Kidney (tissue), 14 donors: ENCODE measurements around the gene NPHP4. TPM values are rescaled to one million over a fixed set of nuclear protein-coding genes. Genes with fewer than 3 reads are reported as not detected.

ENCODE experiments used
- DNase-seq, 5 donors: peaks; one replicate each; pipeline ENCODE4 v3.0.0-alpha.2; 2013 to 2020
- FAIRE-seq: peaks from 2 replicates; lab custom pipeline; 2012; peaks lifted over from hg19 to GRCh38; lab: Jason Lieb, UNC
- H3K27ac ChIP-seq, 2 donors: one replicate each; pipeline ENCODE4 v1.7.0; 2013; ENCODE audit warnings: low read depth in 2 of 2, low read length in 2 of 2, inconsistent platforms in 1 of 2
- H3K27me3 ChIP-seq: one replicate; pipeline ENCODE4 v1.7.1; 2013; ENCODE audit warnings: low read length, inconsistent platforms; ENCODE audit not compliant: control insufficient read depth, insufficient read depth
- H3K36me3 ChIP-seq, 3 donors: one replicate each; pipeline versions ENCODE4 v1.7.0 to v1.7.1; 2013; ENCODE audit warnings: low read length in 3 of 3, control low read depth in 1 of 3, inconsistent platforms in 1 of 3; ENCODE audit not compliant: insufficient read depth in 3 of 3, control insufficient read depth in 2 of 3
- H3K4me1 ChIP-seq, 3 donors: one replicate each; pipeline versions ENCODE4 v1.7.0 to v1.7.1; 2013; ENCODE audit warnings: low read length in 3 of 3, inconsistent platforms in 1 of 3, low read depth in 1 of 3; ENCODE audit not compliant: control insufficient read depth in 2 of 3, insufficient read depth in 2 of 3
- H3K4me3 ChIP-seq, 3 donors: one replicate each; pipeline versions ENCODE4 v1.7.0 to v1.8.1; 2013; ENCODE audit warnings: low read length in 3 of 3, control low read depth in 1 of 3, inconsistent platforms in 1 of 3
- H3K9ac ChIP-seq, 3 donors: one replicate each; pipeline versions ENCODE4 v1.7.0 to v1.7.1; 2013; ENCODE audit warnings: low read length in 3 of 3, control low read depth in 1 of 3, inconsistent platforms in 1 of 3
- H3K9me3 ChIP-seq, 3 donors: one replicate each; pipeline versions ENCODE4 v1.7.0 to v1.7.1; 2013; ENCODE audit warnings: low read length in 3 of 3, control low read depth in 1 of 3, inconsistent platforms in 1 of 3; ENCODE audit not compliant: control insufficient read depth in 2 of 3, insufficient read depth in 1 of 3
- CTCF ChIP-seq: IDR thresholded peaks from 3 replicates; pipeline ENCODE4 v1.5.1; 2012; ENCODE audit warnings: mild to moderate bottlenecking, moderate library complexity, borderline replicate concordance; ENCODE audit not compliant: insufficient read depth; ENCODE audit errors: extremely low read depth
- intact Hi-C: fragments of 100-400 bp; cut with DNase I; formaldehyde crosslinking; loops from one replicate; pipeline ENCODE4 v1.11.1; 2022
- polyA plus RNA-seq: library from polyadenylated mRNA; stranded (reverse); fragments of 350-450 nt; fragmentation: Illumina TruSeq; extraction: RNeasy Lipid Tissue Mini Kit (QIAGEN cat#74804); gene quantifications from one replicate; pipeline ENCODE4 v1.2.3, GENCODE V29; 2014; ENCODE audit warnings: low read depth, low replicate concordance; ENCODE audit not compliant: insufficient read depth
- total RNA-seq: library from RNA; stranded (reverse); fragmentation: NEBNext Ultra II Directional; extraction: Animal tissue kit (Norgen Biotek cat#: 25700); gene quantifications from one replicate; pipeline ENCODE4 v1.2.1, GENCODE V29; 2021
- donor health status: control.
- donor health status: control.
- donor health status: control.
- donor health status: control.
- donor health status: control.
- donor health status: DM: yes; HTN: yes; CAD: no.
- donor health status: Normal renal cell carcinoma (clear cell type).

Gene NPHP4
- total and polyA plus RNA-seq, 2 donors from 2014 or later: 2.9 to 16.1 TPM

- no peak overlapping the region for H3K4me3 ChIP-seq
- H3K9ac ChIP-seq: no peak overlapping the region
- DNase-seq: no peak
- intact Hi-C loops: no loop called here
- H3K36me3 ChIP-seq: peaks cover 0 to 8% (median 7%) of the 10 kb centered on the region in 3 donors
- no peaks in the 10 kb centered on the region for H3K9me3 ChIP-seq
- TF ChIP-seq CTCF: no peak
- no peaks in the 10 kb centered on the region for H3K4me1 ChIP-seq
- no peaks in the 10 kb centered on the region for H3K27me3 ChIP-seq
- no peak for FAIRE-seq
- H3K27ac ChIP-seq: no peak overlapping the region
These were observed 85.3 kb downstream of the NPHP4 start for GRCh38 chr1:5906966-5907365.

GRCh38 chr1:5906116-5906515 is 86.1 kb downstream of the NPHP4 start:
- Histone ChIP-seq H3K9ac (no peak overlapping the region), H3K27me3 (no peaks in the 10 kb centered on the region), H3K4me3 (no peak overlapping the region), H3K27ac (no peak overlapping the region), H3K36me3 (peaks cover 0 to 8% (median 7%) of the 10 kb centered on the region in 3 donors), H3K9me3 (no peaks in the 10 kb centered on the region), H3K4me1 (no peaks in the 10 kb centered on the region)
- intact Hi-C loops: no loop called here
- DNase-seq: no peak
- no peak for TF ChIP-seq CTCF
- no peak for FAIRE-seq

GRCh38 chr1:5905436-5905835 is 86.8 kb downstream of the NPHP4 start:
- Histone ChIP-seq H3K27ac (no peak overlapping the region), H3K9ac (no peak overlapping the region), H3K36me3 (peaks cover 0 to 8% (median 7%) of the 10 kb centered on the region in 3 donors), H3K4me1 (no peaks in the 10 kb centered on the region), H3K27me3 (no peaks in the 10 kb centered on the region), H3K4me3 (no peak overlapping the region), H3K9me3 (no peaks in the 10 kb centered on the region)
- intact Hi-C loops: no loop called here
- TF ChIP-seq CTCF: no peak
- DNase-seq (no peak), FAIRE-seq (no peak)

- no peak for DNase-seq
- Histone ChIP-seq H3K27me3 (no peaks in the 10 kb centered on the region), H3K27ac (no peak overlapping the region), H3K4me1 (no peaks in the 10 kb centered on the region), H3K4me3 (no peak overlapping the region), H3K36me3 (peaks cover 0 to 8% (median 7%) of the 10 kb centered on the region in 3 donors), H3K9me3 (no peaks in the 10 kb centered on the region), H3K9ac (no peak overlapping the region)
- no peak for TF ChIP-seq CTCF
- no peak for FAIRE-seq
- intact Hi-C loops: no loop called here
These were observed 87.7 kb downstream of the NPHP4 start for GRCh38 chr1:5904551-5904950.
